Breast epithelium (tissue), 3 donors: ENCODE measurements around the gene KCNG2.
"Not testable (repeated sequence)": the region's sequence is repeated elsewhere in the genome, so short reads cannot be mapped to it uniquely, and the experiment has no call there.

Experiments
- CTCF ChIP-seq, 3 donors: fragments of 450-650 bp; IDR thresholded peaks; one replicate each; pipeline ENCODE4 v1.5.1; 2016 to 2017; ENCODE audit warnings: antibody characterized with exemption in 3 of 3, mild to moderate bottlenecking in 3 of 3, moderate library complexity in 3 of 3
- POLR2AphosphoS5 ChIP-seq, 3 donors: sonication (generic); formaldehyde crosslinking; IDR thresholded peaks; one replicate each; pipeline ENCODE4 v1.6.1; 2017; ENCODE audit warnings: antibody characterized with exemption in 3 of 3

DNA sequence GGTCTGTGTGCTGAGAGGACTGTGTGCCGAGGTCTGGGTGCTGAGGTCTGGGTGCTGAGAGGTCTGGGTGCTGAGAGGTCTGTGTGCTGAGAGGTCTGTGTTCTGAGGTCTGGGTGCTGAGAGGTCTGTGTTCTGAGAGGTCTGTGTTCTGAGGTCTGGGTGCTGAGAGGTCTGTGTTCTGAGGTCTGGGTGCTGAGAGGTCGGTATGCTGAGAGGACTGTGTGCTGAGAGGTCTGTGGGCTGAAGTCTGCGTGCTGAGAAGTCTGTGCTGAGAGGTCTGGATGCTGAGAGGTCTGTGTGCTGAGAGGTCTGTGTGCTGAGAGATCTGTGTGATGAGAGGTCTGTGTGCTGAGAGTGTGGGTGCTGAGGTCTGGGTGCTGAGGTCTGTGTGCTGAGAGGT, 68.2 kb downstream of the KCNG2 start:
- not testable (repeated sequence) for TF ChIP-seq CTCF, POLR2AphosphoS5 (IDR thresholded peaks at IDR 0.05)
